Astrocyte (in vitro differentiated cells and primary cell): ENCODE results near the gene EXD3.

Experiments used
- EZH2 ChIP-seq: IDR thresholded peaks from 2 replicates; pipeline ENCODE4 v1.6.1; 2012; ENCODE audit warnings: mild to moderate bottlenecking, low read length, inconsistent platforms; ENCODE audit not compliant: insufficient read depth
- TF ChIP-seq, protein P1 (sequence below): IDR thresholded peaks from 2 replicates; pipeline ENCODE4 v1.5.1; 2011; ENCODE audit warnings: low read depth, mild to moderate bottlenecking, inconsistent platforms, low read length, moderate library complexity; ENCODE audit not compliant: insufficient read depth

DNA sequence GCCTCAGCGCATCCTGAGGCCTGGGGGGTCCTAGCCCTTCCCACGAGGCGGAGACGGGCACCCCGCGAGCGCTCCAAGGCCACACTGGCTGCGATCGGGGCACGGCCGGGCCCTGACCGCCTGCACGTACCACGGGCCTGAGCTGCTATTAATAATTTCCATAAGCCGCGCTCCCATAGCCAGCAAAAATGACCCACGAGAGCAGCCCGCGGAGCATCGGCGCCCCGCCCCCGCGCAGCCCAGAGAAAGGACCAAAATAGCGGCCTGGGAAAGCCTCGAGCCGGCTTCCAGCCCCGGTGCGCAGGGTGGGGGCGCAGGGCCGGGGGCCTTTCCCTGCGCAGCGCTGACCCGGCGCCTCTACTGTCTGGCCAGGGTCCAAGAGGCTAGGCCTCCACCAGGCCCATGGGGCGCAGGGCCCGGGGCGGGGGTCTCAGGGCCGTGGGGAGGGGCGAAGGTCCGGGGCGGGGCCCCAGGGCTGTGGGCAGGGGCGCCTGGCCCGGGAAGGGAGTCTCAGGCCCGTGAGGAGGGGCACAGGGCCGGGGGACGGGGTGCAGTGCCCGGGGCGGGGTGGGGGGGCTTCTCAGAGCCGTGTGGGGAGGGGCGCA lies 54.4 kb downstream of the EXD3 start:
- TF ChIP-seq, protein P1, sequence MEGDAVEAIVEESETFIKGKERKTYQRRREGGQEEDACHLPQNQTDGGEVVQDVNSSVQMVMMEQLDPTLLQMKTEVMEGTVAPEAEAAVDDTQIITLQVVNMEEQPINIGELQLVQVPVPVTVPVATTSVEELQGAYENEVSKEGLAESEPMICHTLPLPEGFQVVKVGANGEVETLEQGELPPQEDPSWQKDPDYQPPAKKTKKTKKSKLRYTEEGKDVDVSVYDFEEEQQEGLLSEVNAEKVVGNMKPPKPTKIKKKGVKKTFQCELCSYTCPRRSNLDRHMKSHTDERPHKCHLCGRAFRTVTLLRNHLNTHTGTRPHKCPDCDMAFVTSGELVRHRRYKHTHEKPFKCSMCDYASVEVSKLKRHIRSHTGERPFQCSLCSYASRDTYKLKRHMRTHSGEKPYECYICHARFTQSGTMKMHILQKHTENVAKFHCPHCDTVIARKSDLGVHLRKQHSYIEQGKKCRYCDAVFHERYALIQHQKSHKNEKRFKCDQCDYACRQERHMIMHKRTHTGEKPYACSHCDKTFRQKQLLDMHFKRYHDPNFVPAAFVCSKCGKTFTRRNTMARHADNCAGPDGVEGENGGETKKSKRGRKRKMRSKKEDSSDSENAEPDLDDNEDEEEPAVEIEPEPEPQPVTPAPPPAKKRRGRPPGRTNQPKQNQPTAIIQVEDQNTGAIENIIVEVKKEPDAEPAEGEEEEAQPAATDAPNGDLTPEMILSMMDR = no peak
- no peak for TF ChIP-seq EZH2
